HCT116 (cell line): ENCODE data around the gene FAM118B. TPM values are rescaled to one million over a fixed set of nuclear protein-coding genes. Genes with fewer than 3 reads are reported as not detected.

ENCODE experiments used
- ATAC-seq: fragments of 200-7000 bp; cut with Tn5 transposase; 2 replicates; pipeline ENCODE4 v1.9.1; 2020; ENCODE audit warnings: mild to moderate bottlenecking, moderate library complexity
- BruUV-seq: library from RNA; stranded (reverse); fragments of 400-500 nt; replicated peaks from 2 replicates; lab custom pipeline; 2021; lab: Mats Ljungman, UMichigan
- CTCF ChIA-PET: fragments of 300-600 bp; sonication (Branson Sonifier 250); formaldehyde crosslinking; loops from one replicate; lab custom pipeline; 2021; ENCODE audit warnings: antibody characterized with exemption; lab: Charles Lee
- POLR2A ChIA-PET: fragments of 300-600, 350-600 bp; sonication (Branson Sonifier 250); formaldehyde crosslinking; loops from one replicate; lab custom pipeline; 2021; ENCODE audit warnings: antibody characterized with exemption; lab: Charles Lee
- RAD21 ChIA-PET, 2 experiments: fragments of 300-600 bp; sonication (Branson Sonifier 250); formaldehyde crosslinking; loops; one replicate each; lab custom pipeline; 2023; ENCODE audit warnings: low total read pairs in 2 of 2; ENCODE audit not compliant: uncharacterized antibody in 2 of 2, unreplicated experiment in 2 of 2, low non-redundant PET in 1 of 2; lab: Charles Lee
- DNase-seq: peaks from one replicate; pipeline ENCODE4 v3.0.0-alpha.2; 2010; ENCODE audit warnings: low read depth, low spot score
- H2AFZ ChIP-seq: fragments of 200-600 bp; shearing (Covaris generic), sonication (generic); 2 replicates; pipeline ENCODE4 v1.6.1; 2017; ENCODE audit warnings: low read depth, mixed run types, mixed read lengths, antibody characterized with exemption, low read length; ENCODE audit not compliant: poor library complexity, severe bottlenecking
- H3K27ac ChIP-seq: 2 replicates; pipeline ENCODE4 v1.5.1; 2012; ENCODE audit warnings: low read depth, low read length
- H3K27me3 ChIP-seq: fragments of 200-600 bp; sonication (generic); 2 replicates; pipeline ENCODE4 v1.6.1; 2016; ENCODE audit warnings: mixed run types, low read length, mixed read lengths; ENCODE audit not compliant: insufficient read depth
- H3K36me3 ChIP-seq, 2 experiments: fragments of 200-500 bp in 1 of 2; fragments of 200-600 bp in 1 of 2; sonication (Bioruptor generic) in 1 of 2; sonication (generic) in 1 of 2; 2 replicates each; pipeline versions ENCODE4 v1.5.1 to v1.6.1; 2014 to 2016; ENCODE audit warnings: low read length in 2 of 2, inconsistent platforms in 1 of 2, mixed read lengths in 1 of 2, mixed run types in 1 of 2; ENCODE audit not compliant: insufficient read depth in 2 of 2, control insufficient read depth in 1 of 2
- H3K4me1 ChIP-seq, 2 experiments: fragments of 200-600 bp in 1 of 2; sonication (generic) in 1 of 2; 2 replicates each; pipeline versions ENCODE4 v1.5.1 to v1.6.1; 2012 to 2017; ENCODE audit warnings: low read length in 2 of 2, inconsistent platforms in 1 of 2, mild to moderate bottlenecking in 1 of 2, mixed read lengths in 1 of 2, mixed run types in 1 of 2, moderate library complexity in 1 of 2; ENCODE audit not compliant: insufficient read depth in 2 of 2, control insufficient read depth in 1 of 2
- H3K4me2 ChIP-seq: fragments of 200-600 bp; sonication (generic); 2 replicates; pipeline ENCODE4 v1.6.1; 2017; ENCODE audit warnings: mixed run types, low read length, mixed read lengths
- H3K4me3 ChIP-seq, 2 experiments: fragments of 200-600 bp in 1 of 2; sonication (generic) in 1 of 2; replicated peaks in 1 of 2; 2 replicates each; pipeline ENCODE4 v1.5.1; 2011 to 2016; ENCODE audit warnings: low read length in 2 of 2, control low read depth in 1 of 2, low read depth in 1 of 2, mild to moderate bottlenecking in 1 of 2, mixed read lengths in 1 of 2, mixed run types in 1 of 2
- H3K79me2 ChIP-seq: fragments of 200-600 bp; sonication (generic); 2 replicates; pipeline ENCODE4 v1.6.1; 2017; ENCODE audit warnings: mild to moderate bottlenecking, mixed run types, low read length, moderate library complexity, mixed read lengths; ENCODE audit not compliant: insufficient read depth
- H3K9ac ChIP-seq: fragments of 200-600 bp; sonication (generic); 2 replicates; pipeline ENCODE4 v1.6.1; 2016; ENCODE audit warnings: low read length, mixed read lengths
- H3K9me2 ChIP-seq: fragments of 200-600 bp; sonication (generic), shearing (Covaris generic); 2 replicates; pipeline ENCODE4 v1.6.1; 2017; ENCODE audit warnings: mixed run types, mild to moderate bottlenecking, moderate library complexity; ENCODE audit not compliant: insufficient read depth
- H3K9me3 ChIP-seq, 2 experiments: fragments of 200-500 bp in 1 of 2; fragments of 200-600 bp in 1 of 2; sonication (Bioruptor generic) in 1 of 2; sonication (generic) in 1 of 2; 2 replicates each; pipeline ENCODE4 v1.6.1; 2014 to 2017; ENCODE audit warnings: low read length in 2 of 2, mixed read lengths in 2 of 2, inconsistent platforms in 1 of 2, low read depth in 1 of 2, mild to moderate bottlenecking in 1 of 2, mixed run types in 1 of 2, moderate library complexity in 1 of 2; ENCODE audit not compliant: control insufficient read depth in 1 of 2, insufficient read depth in 1 of 2
- H4K20me1 ChIP-seq: fragments of 200-600 bp; sonication (generic), shearing (Covaris generic); 2 replicates; pipeline ENCODE4 v1.6.1; 2017; ENCODE audit warnings: mixed run types, mild to moderate bottlenecking, moderate library complexity; ENCODE audit not compliant: insufficient read depth
- CBX3 ChIP-seq: IDR thresholded peaks from 2 replicates; pipeline ENCODE4 v1.6.1; 2012; ENCODE audit warnings: low read depth
- CEBPB ChIP-seq: IDR thresholded peaks from 2 replicates; pipeline ENCODE4 v1.6.1; 2012; ENCODE audit warnings: low read depth
- EGR1 ChIP-seq: IDR thresholded peaks from 2 replicates; pipeline ENCODE4 v1.6.1; 2012; ENCODE audit warnings: low read depth
- ELF1 ChIP-seq: IDR thresholded peaks from 2 replicates; pipeline ENCODE4 v1.6.1; 2012; ENCODE audit warnings: low read depth, borderline replicate concordance
- EZH2phosphoT487 ChIP-seq: fragments of 200-600 bp; IDR thresholded peaks from 2 replicates; pipeline ENCODE4 v1.6.1; 2018; ENCODE audit warnings: antibody characterized with exemption, borderline replicate concordance
- JUND ChIP-seq: IDR thresholded peaks from 2 replicates; pipeline ENCODE4 v1.6.1; 2012
- POLR2A ChIP-seq: IDR thresholded peaks from 2 replicates; pipeline ENCODE4 v1.7.0; 2011; ENCODE audit warnings: borderline replicate concordance; ENCODE audit not compliant: insufficient read depth, insufficient read length; ENCODE audit errors: extremely low read depth
- POLR2AphosphoS5 ChIP-seq: IDR thresholded peaks from 2 replicates; pipeline ENCODE4 v1.6.1; 2011; ENCODE audit warnings: mild to moderate bottlenecking, low read depth, low read length, moderate library complexity
- RAD21 ChIP-seq: IDR thresholded peaks from 2 replicates; pipeline ENCODE4 v1.6.1; 2012; ENCODE audit warnings: low read depth, mild to moderate bottlenecking
- SIN3A ChIP-seq: IDR thresholded peaks from 2 replicates; pipeline ENCODE4 v1.6.1; 2012; ENCODE audit warnings: low read depth
- SP1 ChIP-seq: IDR thresholded peaks from 2 replicates; pipeline ENCODE4 v1.6.1; 2012; ENCODE audit warnings: low read depth
- SRF ChIP-seq: IDR thresholded peaks from 2 replicates; pipeline ENCODE4 v1.6.1; 2012; ENCODE audit warnings: low read depth
- YY1 ChIP-seq: IDR thresholded peaks from 2 replicates; pipeline ENCODE4 v1.6.1; 2011; ENCODE audit warnings: low read length, low read depth, moderate library complexity, mild to moderate bottlenecking; ENCODE audit not compliant: insufficient replicate concordance; ENCODE audit errors: extremely low read depth
- ZFX ChIP-seq: fragments of 450-650 bp; IDR thresholded peaks from 2 replicates; pipeline ENCODE4 v1.6.1; 2017
- ZNF274 ChIP-seq: fragments of 200-500 bp; sonication (Bioruptor generic); IDR thresholded peaks from 2 replicates; pipeline ENCODE4 v1.6.1; 2014; ENCODE audit warnings: mild to moderate bottlenecking, low read depth, low read length, inconsistent platforms
- intact Hi-C: fragments of 100-400 bp; cut with micrococcal nuclease; formaldehyde crosslinking; loops from 2 replicates; pipeline ENCODE4 v1.10.0; 2022
- total RNA-seq: library from RNA; stranded (reverse); gene quantifications from one replicate; pipeline ENCODE4 v1.2.1, GENCODE V29; 2021; ENCODE audit not compliant: unreplicated experiment
- TF ChIP-seq, protein P1 (sequence below): IDR thresholded peaks from 2 replicates; pipeline ENCODE4 v1.6.1; 2012; ENCODE audit warnings: low read depth
- TF ChIP-seq, protein P2 (sequence below), 3 experiments: fragments of 200-600 bp in 1 of 3; sonication (generic) in 1 of 3; IDR thresholded peaks in 2 of 3; conservative IDR thresholded peaks in 1 of 3; 2 replicates each; pipeline ENCODE4 v1.5.1; 2012 to 2017; ENCODE audit warnings: low read depth in 2 of 3, low read length in 2 of 3, antibody characterized with exemption in 1 of 3, borderline replicate concordance in 1 of 3, control low read depth in 1 of 3, mild to moderate bottlenecking in 1 of 3, mixed read lengths in 1 of 3, mixed run types in 1 of 3, moderate library complexity in 1 of 3; ENCODE audit not compliant: insufficient read depth in 1 of 3
- TF ChIP-seq, protein P3 (sequence below): IDR thresholded peaks from 2 replicates; pipeline ENCODE4 v1.6.1; 2011; ENCODE audit warnings: mild to moderate bottlenecking, low read length, moderate library complexity; ENCODE audit not compliant: insufficient replicate concordance; ENCODE audit errors: extremely low read depth
- TF ChIP-seq, protein P4 (sequence below): IDR thresholded peaks from 2 replicates; pipeline ENCODE4 v1.6.1; 2012

Gene FAM118B
- total RNA-seq, 1 experiment from 2014 or later = 12.8 TPM

DNA sequence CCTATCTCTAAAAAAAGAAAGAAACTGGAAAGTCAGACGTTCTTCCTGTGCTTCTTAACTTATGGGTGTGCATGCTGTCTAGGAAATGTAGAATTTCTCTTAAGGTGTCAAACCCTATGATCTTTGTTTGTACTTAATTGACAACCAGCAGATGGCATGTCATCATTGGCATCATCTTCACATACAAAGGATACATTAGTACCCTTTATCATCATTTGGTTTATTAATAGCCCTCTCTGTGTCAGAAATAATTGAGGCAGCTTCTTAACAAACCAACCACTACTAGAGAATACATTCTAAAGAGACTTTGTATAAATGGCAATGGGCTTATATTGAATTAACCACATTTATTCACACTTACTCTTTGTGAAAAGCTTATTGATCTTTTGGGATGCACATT lies 43.2 kb downstream of the FAM118B start:
- ATAC-seq (no peak), DNase-seq (no peak)
- no peaks in the 10 kb centered on the region for H3K79me2 ChIP-seq
- ChIA-PET RAD21 (no interaction called here), CTCF (no interaction called here), POLR2A (no interaction called here)
- H3K4me3 ChIP-seq = no peak overlapping the region
- no peaks in the 10 kb centered on the region for H4K20me1 ChIP-seq
- TF ChIP-seq JUND = no peak
- TF ChIP-seq, protein P1, sequence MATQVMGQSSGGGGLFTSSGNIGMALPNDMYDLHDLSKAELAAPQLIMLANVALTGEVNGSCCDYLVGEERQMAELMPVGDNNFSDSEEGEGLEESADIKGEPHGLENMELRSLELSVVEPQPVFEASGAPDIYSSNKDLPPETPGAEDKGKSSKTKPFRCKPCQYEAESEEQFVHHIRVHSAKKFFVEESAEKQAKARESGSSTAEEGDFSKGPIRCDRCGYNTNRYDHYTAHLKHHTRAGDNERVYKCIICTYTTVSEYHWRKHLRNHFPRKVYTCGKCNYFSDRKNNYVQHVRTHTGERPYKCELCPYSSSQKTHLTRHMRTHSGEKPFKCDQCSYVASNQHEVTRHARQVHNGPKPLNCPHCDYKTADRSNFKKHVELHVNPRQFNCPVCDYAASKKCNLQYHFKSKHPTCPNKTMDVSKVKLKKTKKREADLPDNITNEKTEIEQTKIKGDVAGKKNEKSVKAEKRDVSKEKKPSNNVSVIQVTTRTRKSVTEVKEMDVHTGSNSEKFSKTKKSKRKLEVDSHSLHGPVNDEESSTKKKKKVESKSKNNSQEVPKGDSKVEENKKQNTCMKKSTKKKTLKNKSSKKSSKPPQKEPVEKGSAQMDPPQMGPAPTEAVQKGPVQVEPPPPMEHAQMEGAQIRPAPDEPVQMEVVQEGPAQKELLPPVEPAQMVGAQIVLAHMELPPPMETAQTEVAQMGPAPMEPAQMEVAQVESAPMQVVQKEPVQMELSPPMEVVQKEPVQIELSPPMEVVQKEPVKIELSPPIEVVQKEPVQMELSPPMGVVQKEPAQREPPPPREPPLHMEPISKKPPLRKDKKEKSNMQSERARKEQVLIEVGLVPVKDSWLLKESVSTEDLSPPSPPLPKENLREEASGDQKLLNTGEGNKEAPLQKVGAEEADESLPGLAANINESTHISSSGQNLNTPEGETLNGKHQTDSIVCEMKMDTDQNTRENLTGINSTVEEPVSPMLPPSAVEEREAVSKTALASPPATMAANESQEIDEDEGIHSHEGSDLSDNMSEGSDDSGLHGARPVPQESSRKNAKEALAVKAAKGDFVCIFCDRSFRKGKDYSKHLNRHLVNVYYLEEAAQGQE = no peak
- TF ChIP-seq POLR2AphosphoS5 = no peak
- no peak for TF ChIP-seq SRF
- no peak for TF ChIP-seq ELF1
- TF ChIP-seq ZNF274 = no peak
- TF ChIP-seq YY1 = no peak
- TF ChIP-seq SIN3A = no peak
- no peak for TF ChIP-seq EZH2phosphoT487
- TF ChIP-seq, protein P2, sequence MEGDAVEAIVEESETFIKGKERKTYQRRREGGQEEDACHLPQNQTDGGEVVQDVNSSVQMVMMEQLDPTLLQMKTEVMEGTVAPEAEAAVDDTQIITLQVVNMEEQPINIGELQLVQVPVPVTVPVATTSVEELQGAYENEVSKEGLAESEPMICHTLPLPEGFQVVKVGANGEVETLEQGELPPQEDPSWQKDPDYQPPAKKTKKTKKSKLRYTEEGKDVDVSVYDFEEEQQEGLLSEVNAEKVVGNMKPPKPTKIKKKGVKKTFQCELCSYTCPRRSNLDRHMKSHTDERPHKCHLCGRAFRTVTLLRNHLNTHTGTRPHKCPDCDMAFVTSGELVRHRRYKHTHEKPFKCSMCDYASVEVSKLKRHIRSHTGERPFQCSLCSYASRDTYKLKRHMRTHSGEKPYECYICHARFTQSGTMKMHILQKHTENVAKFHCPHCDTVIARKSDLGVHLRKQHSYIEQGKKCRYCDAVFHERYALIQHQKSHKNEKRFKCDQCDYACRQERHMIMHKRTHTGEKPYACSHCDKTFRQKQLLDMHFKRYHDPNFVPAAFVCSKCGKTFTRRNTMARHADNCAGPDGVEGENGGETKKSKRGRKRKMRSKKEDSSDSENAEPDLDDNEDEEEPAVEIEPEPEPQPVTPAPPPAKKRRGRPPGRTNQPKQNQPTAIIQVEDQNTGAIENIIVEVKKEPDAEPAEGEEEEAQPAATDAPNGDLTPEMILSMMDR (IDR thresholded peaks at IDR 0.05 in 2 of 3, conservative IDR thresholded peaks at IDR 0.05 in 1 of 3; ENCODE audit: borderline replicate concordance in 1 of 3, insufficient read depth in 1 of 3, low read depth in 2 of 3, low read length in 2 of 3) = no peak
- TF ChIP-seq ZFX = no peak
- no peak for TF ChIP-seq POLR2A
- no peak for TF ChIP-seq CBX3
- TF ChIP-seq, protein P3, sequence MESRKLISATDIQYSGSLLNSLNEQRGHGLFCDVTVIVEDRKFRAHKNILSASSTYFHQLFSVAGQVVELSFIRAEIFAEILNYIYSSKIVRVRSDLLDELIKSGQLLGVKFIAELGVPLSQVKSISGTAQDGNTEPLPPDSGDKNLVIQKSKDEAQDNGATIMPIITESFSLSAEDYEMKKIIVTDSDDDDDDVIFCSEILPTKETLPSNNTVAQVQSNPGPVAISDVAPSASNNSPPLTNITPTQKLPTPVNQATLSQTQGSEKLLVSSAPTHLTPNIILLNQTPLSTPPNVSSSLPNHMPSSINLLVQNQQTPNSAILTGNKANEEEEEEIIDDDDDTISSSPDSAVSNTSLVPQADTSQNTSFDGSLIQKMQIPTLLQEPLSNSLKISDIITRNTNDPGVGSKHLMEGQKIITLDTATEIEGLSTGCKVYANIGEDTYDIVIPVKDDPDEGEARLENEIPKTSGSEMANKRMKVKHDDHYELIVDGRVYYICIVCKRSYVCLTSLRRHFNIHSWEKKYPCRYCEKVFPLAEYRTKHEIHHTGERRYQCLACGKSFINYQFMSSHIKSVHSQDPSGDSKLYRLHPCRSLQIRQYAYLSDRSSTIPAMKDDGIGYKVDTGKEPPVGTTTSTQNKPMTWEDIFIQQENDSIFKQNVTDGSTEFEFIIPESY = no peak
- no peak for TF ChIP-seq EGR1
- TF ChIP-seq, protein P4, sequence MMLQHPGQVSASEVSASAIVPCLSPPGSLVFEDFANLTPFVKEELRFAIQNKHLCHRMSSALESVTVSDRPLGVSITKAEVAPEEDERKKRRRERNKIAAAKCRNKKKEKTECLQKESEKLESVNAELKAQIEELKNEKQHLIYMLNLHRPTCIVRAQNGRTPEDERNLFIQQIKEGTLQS = no peak
- no peak for TF ChIP-seq SP1
- no peak for TF ChIP-seq RAD21
- TF ChIP-seq CEBPB = no peak
- peaks cover 4 to 5% of the 10 kb centered on the region in 2 experiments; a peak in 2 of 4 replicates for H3K36me3 ChIP-seq
- no peak overlapping the region for H3K9ac ChIP-seq
- H3K4me2 ChIP-seq = no peak overlapping the region
- no peak overlapping the region for H2AFZ ChIP-seq
- H3K9me3 ChIP-seq = no peaks in the 10 kb centered on the region
- BruUV-seq = no TSS peak
- no peaks in the 10 kb centered on the region for H3K27me3 ChIP-seq
- H3K9me2 ChIP-seq = no peaks in the 10 kb centered on the region
- no peak overlapping the region for H3K27ac ChIP-seq
- no peaks in the 10 kb centered on the region for H3K4me1 ChIP-seq
- intact Hi-C loops = no loop called here
